Measurements from ENCODE around the gene RTN1. TPM values are rescaled to one million over a fixed set of nuclear protein-coding genes. Genes with fewer than 3 reads are reported as not detected.

Gene RTN1
- total and polyA plus RNA-seq, 2 donors (not counting 1 experiment from before 2014, with no cell fraction given), result 0.34 TPM; not detected in 1

GRCh38 chr14:59890676-59891075 lies 20.1 kb upstream of the RTN1 start:
- no peak overlapping the region for H2AFZ ChIP-seq (ENCODE audit: insufficient read depth, low read depth, low read length, poor library complexity, severe bottlenecking)
- H3K27ac ChIP-seq (ENCODE audit: low read length in 2 of 2), result no peak overlapping the region
- H3K4me2 ChIP-seq (replicated peaks; ENCODE audit: low read depth, low read length, poor library complexity, severe bottlenecking), result no peak overlapping the region
- intact Hi-C loops (cut with micrococcal nuclease), result no loop called here
- no peak for DNase-seq
- H3K4me3 ChIP-seq (ENCODE audit: control extremely low read depth in 1 of 5, extremely low read depth in 1 of 5, insufficient read depth in 1 of 5, low read depth in 2 of 5, low read length in 4 of 5), result no peak overlapping the region
- H3K4me3 Mint-ChIP-seq, result no peak overlapping the region
- H3K9ac ChIP-seq (ENCODE audit: low read length), result no peak overlapping the region
- no peaks in the 10 kb centered on the region for H3K79me2 ChIP-seq (ENCODE audit: control insufficient read depth, insufficient read depth, low read length)
- H3K27me3 ChIP-seq (replicated peaks in 1 of 4; ENCODE audit: control extremely low read depth in 1 of 4, control insufficient read depth in 3 of 4, insufficient read depth in 4 of 4, low read length in 3 of 4), result peaks cover 0 to 6% (median 1%) of the 10 kb centered on the region in 4 experiments
- H3K27me3 Mint-ChIP-seq, result peaks cover 19% of the 10 kb centered on the region
- CTCF ChIA-PET, result no interaction called here
- POLR2A ChIA-PET, result no interaction called here
- 80% methylated on average over 1 of the region's 2 CpGs for WGBS (ENCODE audit: insufficient coverage)
- TF ChIP-seq CTCF (IDR thresholded peaks at IDR 0.05), result no peak
- no peak for TF ChIP-seq EZH2 (IDR thresholded peaks at IDR 0.05; ENCODE audit: borderline replicate concordance, insufficient read depth, low read depth, low read length, poor library complexity, severe bottlenecking)
- H3K9me3 Mint-ChIP-seq (ENCODE audit: insufficient read depth), result no peaks in the 10 kb centered on the region
- H3K4me1 Mint-ChIP-seq, result no peaks in the 10 kb centered on the region
- no peaks in the 10 kb centered on the region for H4K20me1 ChIP-seq (ENCODE audit: control insufficient read depth, insufficient read depth, low read length, poor library complexity, severe bottlenecking)
- H3K36me3 ChIP-seq (replicated peaks in 1 of 2; ENCODE audit: control extremely low read depth in 1 of 2, control insufficient read depth in 1 of 2, extremely low read depth in 1 of 2, insufficient read depth in 2 of 2, low read length in 1 of 2), result no peaks in the 10 kb centered on the region
- no peak overlapping the region for H3K27ac Mint-ChIP-seq
- H3K9me3 ChIP-seq (ENCODE audit: control extremely low read depth in 1 of 3, control insufficient read depth in 2 of 3, insufficient read depth in 1 of 3, low read length in 2 of 3), result no peaks in the 10 kb centered on the region
- H3K4me1 ChIP-seq (ENCODE audit: control insufficient read depth in 2 of 2, insufficient read depth in 2 of 2, low read length in 2 of 2), result no peaks in the 10 kb centered on the region
- ATAC-seq (ENCODE audit: low read depth), result no peak

- Histone ChIP-seq H3K4me2 (replicated peaks; ENCODE audit: low read depth, low read length, poor library complexity, severe bottlenecking) (no peak overlapping the region), H3K36me3 (replicated peaks in 1 of 2; ENCODE audit: control extremely low read depth in 1 of 2, control insufficient read depth in 1 of 2, extremely low read depth in 1 of 2, insufficient read depth in 2 of 2, low read length in 1 of 2) (no peaks in the 10 kb centered on the region), H4K20me1 (ENCODE audit: control insufficient read depth, insufficient read depth, low read length, poor library complexity, severe bottlenecking) (no peaks in the 10 kb centered on the region), H3K4me1 (ENCODE audit: control insufficient read depth in 2 of 2, insufficient read depth in 2 of 2, low read length in 2 of 2) (no peaks in the 10 kb centered on the region), H3K27ac (ENCODE audit: low read length in 2 of 2) (no peak overlapping the region), H3K27me3 (replicated peaks in 1 of 4; ENCODE audit: control extremely low read depth in 1 of 4, control insufficient read depth in 3 of 4, insufficient read depth in 4 of 4, low read length in 3 of 4) (peaks cover 0 to 8% (median 1%) of the 10 kb centered on the region in 4 experiments), H3K4me3 (ENCODE audit: control extremely low read depth in 1 of 5, extremely low read depth in 1 of 5, insufficient read depth in 1 of 5, low read depth in 2 of 5, low read length in 4 of 5) (no peak overlapping the region), H3K9me3 (ENCODE audit: control extremely low read depth in 1 of 3, control insufficient read depth in 2 of 3, insufficient read depth in 1 of 3, low read length in 2 of 3) (peaks cover 0 to 4% (median 0%) of the 10 kb centered on the region in 3 donors), H2AFZ (ENCODE audit: insufficient read depth, low read depth, low read length, poor library complexity, severe bottlenecking) (no peak overlapping the region), H3K79me2 (ENCODE audit: control insufficient read depth, insufficient read depth, low read length) (no peaks in the 10 kb centered on the region), H3K9ac (ENCODE audit: low read length) (no peak overlapping the region)
- H3K27me3 Mint-ChIP-seq, result peaks cover 30% of the 10 kb centered on the region
- no peak for TF ChIP-seq EZH2 (IDR thresholded peaks at IDR 0.05; ENCODE audit: borderline replicate concordance, insufficient read depth, low read depth, low read length, poor library complexity, severe bottlenecking)
- peak; percentile 32 for TF ChIP-seq CTCF (IDR thresholded peaks at IDR 0.05)
- DNase-seq (no peak), ATAC-seq (ENCODE audit: low read depth) (no peak)
- H3K4me3 Mint-ChIP-seq, result no peak overlapping the region
- intact Hi-C loops (cut with micrococcal nuclease), result no loop called here
- no peaks in the 10 kb centered on the region for H3K9me3 Mint-ChIP-seq (ENCODE audit: insufficient read depth)
- H3K27ac Mint-ChIP-seq, result no peak overlapping the region
- CTCF ChIA-PET, result no interaction called here
- no CpG with 5 or more reads among the region's 1 CpG for WGBS (ENCODE audit: insufficient coverage)
- POLR2A ChIA-PET, result no interaction called here
- no peaks in the 10 kb centered on the region for H3K4me1 Mint-ChIP-seq
These were observed 12.4 kb upstream of the RTN1 start for GRCh38 chr14:59882957-59883356.
